HG03565 (cell line): Measurements from ENCODE around the gene DDX56.

Source experiments
- ATAC-seq: cut with Tn5 transposase; IDR thresholded peaks from one replicate; pipeline ENCODE4 v1.9.1; 2021; ENCODE audit warnings: mild to moderate bottlenecking, moderate library complexity; ENCODE audit not compliant: unreplicated experiment

The DDX56 gene

DNA sequence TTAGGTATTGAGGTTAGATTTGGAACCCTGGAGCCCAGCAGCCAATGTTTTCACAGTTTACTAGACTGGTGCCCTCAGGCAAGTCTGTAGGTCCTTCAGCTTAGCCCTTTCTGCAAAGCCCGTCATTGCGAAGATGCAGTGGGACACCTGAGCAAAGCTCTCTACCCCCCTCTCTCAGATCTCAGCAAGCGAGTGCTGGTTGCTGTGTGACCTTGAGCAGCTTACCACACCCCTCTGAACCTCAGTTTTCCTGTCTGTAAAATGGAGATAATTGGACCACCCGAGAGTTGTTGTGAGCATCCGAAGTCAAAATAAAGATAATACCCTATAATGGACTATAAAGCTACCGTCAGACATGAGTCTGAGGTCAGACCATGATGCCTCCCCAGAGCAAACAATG is 36.3 kb downstream of the DDX56 start:
- no peak for ATAC-seq

DNA sequence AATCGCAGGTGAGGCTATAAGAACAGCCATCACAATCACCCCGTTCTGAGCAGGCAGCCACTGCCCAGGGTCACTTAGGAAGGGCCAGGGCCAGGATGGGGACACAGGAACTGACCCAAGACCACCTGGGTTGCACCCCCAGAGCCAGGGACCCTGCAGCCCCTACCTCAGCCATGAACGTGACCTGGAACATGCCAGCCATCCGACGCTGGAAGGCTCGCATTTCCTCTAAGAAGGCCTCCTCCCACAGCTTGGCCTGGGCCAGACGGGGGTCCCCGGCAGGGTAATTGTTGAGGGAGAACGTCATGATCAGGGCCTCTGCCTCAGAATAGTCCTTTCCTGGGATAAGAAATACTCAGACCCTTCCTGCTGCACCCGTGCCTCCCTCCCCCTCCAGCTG is 37.6 kb downstream of the DDX56 start:
- no peak for ATAC-seq

DNA sequence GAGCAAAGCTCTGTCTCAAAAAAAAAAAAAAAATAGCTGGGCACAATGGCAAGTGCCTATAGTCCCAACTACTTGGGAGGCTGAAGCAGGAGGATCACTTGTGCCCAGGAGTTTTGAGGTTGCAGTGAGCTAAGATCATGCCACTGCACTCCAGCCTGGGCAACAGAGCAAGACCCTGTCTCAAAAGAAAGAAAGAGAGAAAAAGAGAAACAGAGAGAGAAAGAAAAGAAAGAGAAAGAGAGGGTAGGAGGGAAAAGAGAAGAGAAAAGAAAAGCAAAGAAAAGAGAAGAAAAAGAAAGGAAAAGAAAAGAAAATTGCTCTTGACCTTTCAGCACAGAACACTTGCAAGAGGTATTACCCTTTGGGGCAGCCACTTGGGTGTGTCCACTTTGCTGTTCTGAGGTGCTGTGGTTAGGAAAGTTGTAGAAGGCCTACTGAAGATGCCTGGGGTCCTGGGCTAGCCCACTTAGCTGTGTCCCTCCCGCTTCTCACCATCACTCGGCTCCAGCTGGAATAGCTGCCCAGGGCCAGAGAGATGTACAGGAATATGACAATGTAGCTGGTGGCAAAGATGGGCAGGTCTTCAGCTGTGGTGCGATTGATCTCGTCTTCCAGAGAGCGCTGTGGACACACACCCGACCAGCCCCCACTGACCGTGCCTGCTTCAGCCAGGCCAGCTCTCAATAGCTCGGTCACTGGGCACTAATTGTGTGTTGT is 38.2 kb downstream of the DDX56 start:
- no peak for ATAC-seq

DNA sequence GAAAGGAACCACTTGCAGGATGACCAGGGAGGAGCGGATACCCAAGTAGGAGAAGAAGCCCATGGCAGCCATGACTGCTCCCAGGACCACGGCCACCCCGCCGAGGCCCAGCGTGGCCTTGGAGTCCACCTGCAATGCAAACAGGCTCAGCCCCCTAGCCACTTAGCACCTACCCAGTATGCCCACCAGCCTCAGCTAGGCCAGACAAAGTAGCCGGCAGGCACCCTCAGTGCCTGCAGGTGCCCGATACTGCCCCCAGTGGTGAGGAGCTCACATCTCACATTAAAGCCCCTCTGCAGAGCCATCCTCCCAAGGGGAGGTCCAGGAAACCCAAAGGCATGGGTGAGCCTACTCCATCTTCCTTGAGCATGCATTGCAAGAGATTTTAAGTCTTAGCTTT is 39.2 kb downstream of the DDX56 start:
- no peak for ATAC-seq

DNA sequence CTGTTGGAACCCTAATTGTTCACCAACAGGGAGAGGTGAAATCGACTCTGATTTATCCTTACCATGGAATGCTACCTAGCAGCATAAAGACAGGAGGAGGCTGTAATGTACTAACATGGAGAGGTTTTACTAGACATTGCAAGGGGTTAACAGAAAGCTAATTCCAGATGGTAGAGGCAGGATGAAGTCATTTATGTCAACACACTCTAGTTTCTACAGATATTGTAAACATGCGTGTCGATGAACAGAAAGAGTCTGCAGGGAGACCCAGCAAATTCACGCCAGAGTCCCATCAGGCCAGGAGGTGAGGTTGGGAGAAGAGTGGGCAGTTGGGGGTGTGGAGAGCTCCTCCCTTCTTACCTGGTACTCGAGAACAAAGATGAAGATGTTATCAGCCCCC is 39.6 kb downstream of the DDX56 start:
- ATAC-seq = no peak

DNA sequence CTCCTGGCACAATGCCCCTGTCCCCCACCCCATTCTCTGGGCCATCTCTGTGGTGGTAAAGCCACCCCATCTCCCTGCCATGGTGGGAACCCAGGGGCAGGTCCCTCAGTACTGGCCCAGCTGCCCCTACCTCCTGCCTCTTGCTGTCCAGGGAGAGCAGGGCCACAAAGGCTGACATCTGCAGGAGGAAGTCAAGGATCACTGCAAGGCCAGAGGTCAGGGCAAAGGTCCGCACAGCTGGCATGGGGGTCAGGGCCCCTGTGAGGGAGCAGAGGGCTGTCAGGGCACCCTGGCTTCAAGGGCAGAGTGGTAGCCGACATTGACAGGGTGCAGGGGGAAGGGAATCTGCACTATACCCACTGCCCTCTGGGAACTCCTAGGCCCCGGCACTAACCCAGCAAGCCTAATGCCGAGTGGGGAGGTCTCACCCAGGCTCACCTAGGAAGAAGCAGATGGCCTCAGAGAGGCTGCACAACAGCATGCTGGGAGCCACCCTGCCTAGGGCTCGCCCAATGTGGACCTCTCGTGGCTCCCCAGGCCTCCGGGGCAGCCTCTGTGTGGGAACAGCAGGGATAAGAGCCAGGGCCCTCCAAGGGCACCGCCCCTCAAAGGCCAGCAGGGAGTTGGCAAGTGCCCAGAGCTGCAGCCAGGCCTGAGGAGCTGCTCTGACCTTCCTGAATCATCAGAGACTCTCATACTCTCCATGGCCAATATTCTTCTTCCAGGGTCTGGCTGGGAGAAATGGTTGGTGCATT is 40.2 kb downstream of the DDX56 start:
- ATAC-seq = no peak

DNA sequence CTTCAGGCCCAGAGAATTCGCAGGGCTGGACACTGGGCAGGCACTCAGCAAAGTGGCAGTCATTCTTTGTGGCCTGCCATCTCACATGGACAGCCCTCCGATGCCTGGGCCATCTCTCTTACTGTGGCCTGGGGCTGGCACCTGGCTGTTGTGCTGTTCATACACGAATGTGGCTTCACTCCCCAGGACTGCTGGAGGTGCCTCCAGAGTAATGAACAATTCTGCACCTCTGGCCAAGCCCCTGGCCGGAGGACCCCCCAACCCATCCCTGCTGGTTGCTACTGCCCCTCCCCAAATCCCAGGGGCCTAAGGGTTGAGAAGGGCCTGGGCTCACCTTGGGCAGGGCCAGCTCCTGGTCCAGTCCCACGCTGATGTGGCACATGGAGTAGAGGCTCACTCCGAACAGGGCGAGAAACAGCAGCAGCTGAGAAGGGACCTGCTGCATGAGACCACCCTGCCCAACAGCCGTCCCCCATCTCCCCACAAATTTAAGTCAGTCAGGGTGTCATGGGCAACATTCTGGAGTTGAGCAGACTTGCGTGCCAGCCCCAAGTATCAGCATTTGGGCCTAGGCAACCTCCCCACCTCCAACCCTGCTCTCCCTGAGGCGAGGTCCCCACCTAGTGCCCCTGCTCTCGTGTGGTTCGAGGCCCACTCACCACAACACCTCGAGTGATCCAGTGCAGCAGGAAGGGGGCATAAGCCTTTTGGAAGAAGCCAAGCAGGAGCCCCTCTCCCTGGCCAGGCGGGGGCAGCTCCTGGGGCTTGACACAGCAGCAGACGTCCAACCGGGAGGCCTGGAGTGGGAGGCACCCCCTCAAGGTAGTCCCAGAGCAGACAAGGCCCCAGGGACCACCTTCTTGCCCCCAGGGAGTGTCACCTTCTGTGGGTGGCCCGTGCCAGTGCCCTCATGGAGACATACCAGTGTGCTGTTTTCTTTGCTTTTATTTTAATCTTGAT is 42.0 kb downstream of the DDX56 start:
- no peak for ATAC-seq

DNA sequence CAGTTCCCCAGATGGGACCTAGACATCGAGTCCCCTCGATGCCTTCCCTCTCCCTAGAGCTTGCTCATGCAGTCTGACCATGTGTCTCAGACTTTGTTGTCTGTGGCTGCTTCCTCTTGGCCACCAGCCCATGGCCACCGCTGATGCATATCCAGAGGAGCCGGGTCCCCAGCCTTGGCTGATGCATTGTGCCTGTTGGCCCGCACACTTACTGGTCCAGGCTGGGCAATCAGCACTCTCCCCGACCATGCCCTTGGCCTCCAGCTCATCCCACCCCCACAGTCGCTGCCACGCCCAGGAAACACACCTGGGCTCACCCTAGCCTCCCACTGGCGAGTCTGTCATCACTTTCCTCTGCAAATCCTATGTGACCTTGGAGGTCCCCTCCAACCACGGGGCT is 42.7 kb downstream of the DDX56 start:
- no peak for ATAC-seq

DNA sequence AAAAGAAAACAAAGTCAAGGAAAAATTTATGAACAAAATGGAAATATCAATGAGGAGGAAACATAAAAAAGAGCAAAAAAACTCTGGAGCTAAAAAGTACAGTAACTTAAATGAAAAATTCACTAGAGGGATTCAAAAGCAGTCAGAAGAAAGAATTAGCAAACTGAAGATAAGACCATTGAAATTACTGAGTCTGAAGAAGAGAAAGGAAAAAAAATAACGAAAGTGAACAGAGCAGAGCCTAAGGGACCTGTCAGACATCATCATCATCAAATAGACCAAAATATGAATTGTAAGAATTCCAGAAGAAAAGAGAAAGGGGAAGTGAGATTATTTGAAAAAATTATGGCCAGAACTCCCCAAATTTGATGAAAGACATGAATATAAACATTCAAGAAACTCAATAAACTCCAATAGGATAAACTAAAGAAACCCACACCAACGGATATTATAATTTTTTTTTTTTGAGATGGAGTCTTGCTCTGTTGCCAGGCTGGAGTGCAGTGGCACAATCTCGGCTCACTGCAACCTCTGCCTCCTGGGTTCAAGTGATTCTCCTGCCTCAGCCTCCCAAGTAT is 48.8 kb downstream of the DDX56 start:
- no peak for ATAC-seq

DNA sequence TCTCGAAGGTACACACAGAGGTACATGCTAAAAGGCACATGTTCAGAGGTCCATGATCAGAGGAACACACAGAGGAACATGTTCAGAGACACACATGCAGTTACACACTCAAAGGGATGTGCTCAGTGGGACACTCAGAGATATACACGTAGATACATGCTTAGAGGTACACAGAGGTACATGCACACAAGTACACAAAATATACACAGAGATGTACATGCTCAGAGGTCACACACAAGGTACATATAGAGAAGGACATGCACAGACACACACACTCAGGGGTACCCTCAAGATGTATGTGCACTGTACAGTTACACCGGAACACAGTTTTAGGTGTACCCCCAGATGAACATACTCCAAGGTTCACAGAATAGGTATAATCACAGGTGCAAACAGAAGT is 51.4 kb downstream of the DDX56 start:
- ATAC-seq = no peak

DNA sequence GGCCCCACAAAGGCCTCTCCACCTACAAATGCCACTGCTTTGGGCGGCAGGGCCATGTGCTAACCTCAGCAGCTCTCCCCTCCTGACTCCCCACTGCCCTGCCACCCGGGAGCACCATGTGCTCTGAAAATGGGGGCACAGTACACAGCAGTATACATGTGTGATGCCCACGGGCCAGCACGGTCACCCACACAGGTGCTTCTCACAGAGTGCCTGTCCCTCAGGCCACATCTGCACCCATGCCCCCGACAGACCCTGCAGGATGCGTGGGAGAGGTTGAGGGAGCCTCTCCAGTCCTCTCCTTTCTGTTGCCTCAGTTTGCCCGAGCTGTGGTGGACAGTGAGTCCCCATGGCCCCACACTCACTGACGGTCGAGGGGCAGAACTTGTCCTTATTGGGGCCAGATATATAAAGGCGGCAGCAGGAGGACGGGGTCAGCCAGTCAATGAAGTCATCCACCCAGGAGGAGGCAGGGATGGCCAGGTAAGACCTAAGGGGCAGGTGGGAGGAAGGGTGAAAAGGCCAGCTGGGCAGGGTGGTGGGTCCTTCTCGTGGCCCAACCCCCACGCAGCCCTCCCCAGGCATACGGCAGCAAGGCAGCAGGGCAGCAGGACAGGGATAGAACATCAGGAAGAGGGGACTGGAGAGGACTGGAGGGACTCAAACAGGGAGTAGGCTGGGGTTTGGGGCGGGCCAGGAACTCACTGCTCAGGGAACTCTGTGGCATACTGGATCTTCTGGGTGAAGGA is 52.2 kb downstream of the DDX56 start:
- no peak for ATAC-seq

DNA sequence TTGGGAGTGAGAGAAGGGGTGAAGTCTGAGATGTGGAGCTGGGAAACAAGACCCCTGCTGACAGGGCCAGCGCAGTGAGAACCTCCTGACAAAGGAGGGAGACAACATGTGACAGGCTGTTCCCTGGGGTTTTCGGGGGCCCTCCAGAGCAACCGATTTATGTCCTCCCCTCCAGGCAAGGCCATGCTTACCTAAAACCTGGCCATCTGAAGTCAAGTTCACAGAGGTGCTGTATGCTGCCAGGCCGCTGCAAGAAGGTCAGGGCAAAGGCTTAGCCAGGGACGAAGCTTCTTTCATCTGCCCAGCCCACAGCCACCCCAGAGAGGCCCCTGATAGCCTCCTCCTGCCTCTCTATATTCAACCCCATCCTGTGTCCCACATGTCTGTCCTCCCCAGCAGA is 53.1 kb downstream of the DDX56 start:
- ATAC-seq = no peak

DNA sequence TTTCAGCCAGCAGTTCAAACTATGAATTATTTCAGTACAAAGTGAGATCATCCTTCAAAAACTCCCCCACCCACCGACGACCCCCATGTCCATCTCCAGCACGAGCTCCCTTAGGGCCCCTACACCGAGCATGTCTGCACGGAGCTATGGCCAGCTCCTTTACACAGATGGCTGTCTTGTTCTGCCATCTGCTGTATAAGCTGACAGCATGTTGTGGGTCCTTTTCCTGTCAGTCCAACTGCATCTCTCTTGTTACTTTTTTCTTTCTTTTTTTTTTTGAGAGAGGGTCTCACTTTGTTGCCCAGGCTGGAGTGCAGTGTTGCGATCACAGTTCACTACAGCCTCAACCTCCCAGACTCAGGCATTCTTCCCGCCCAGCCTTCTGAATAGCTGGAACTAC is 54.2 kb downstream of the DDX56 start:
- no peak for ATAC-seq

DNA sequence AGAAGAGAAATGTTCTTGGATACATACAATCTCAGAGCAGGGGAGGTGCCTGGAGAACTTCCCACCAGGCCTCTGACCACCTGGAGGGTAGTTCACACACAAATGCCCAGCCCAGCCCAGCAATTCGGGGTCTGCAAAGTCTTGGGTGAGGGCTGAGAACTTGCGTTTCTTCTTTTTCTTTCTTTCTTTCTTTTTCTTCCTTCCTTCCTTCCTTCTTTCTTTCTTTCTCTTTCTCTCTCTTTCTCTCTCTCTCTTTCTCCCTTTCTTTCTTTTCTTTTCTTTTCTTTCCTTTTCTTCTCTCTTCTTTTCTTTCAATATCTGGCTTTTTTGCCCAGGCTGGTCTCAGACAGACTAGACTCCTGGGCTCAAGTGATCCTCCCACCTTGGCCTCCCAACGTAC is 54.9 kb downstream of the DDX56 start:
- no peak for ATAC-seq

DNA sequence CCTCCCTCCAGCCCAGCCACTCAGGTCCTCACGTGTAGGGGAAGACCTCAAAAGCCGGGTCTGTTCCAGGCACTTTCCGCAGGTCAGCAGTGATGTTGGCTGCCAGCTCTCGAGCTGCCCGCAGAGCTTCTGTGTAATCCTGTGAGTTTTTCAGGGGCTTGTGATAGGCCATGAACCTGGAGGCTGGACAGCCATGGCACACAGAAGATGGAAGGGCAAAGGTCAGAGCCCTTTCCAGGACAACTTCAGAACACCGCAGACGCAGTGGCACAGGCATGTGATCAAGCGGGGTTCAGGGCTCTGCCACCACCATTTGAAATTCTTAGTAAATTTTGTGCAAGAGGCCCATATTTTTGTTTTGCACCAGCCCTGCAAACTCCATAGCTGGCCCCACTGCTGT is 56.5 kb downstream of the DDX56 start:
- no peak for ATAC-seq
